Activated naive CD8-positive, alpha-beta T cell treated with anti-CD3 and anti-CD28 coated beads, Interleukin-2, amount 10 ng/mL, durations not matched to agents 7 days and 5 days (primary cell): ENCODE measurements around the gene SLC7A11. TPM values are rescaled to one million over a fixed set of nuclear protein-coding genes. Genes with fewer than 3 reads are reported as not detected.

Source experiments
- ATAC-seq: fragments of 150-1000 bp; cut with Tn5 transposase; one replicate; pipeline ENCODE4 v1.10.0; 2021; ENCODE audit warnings: low read depth, moderate library complexity
- POLR2A ChIA-PET: fragments of 350-600 bp; sonication (Branson Sonifier 250); formaldehyde crosslinking; loops from one replicate; lab custom pipeline; 2021; ENCODE audit warnings: antibody characterized with exemption; lab: Charles Lee
- DNase-seq: peaks from one replicate; pipeline ENCODE4 v3.0.0; 2021
- H3K27ac Mint-ChIP-seq: one replicate; pipeline ENCODE4 v1.8.0; 2022; ENCODE audit warnings: mild to moderate bottlenecking, mixed read lengths
- H3K27me3 Mint-ChIP-seq: one replicate; pipeline ENCODE4 v1.8.0; 2022; ENCODE audit warnings: mild to moderate bottlenecking, moderate library complexity, mixed read lengths
- H3K36me3 Mint-ChIP-seq: one replicate; pipeline ENCODE4 v1.8.0; 2021; ENCODE audit warnings: mild to moderate bottlenecking, mixed read lengths
- H3K4me1 Mint-ChIP-seq: one replicate; pipeline ENCODE4 v1.8.0; 2021; ENCODE audit warnings: mixed read lengths
- H3K4me3 Mint-ChIP-seq: one replicate; pipeline ENCODE4 v1.8.0; 2022; ENCODE audit warnings: mild to moderate bottlenecking, moderate library complexity, mixed read lengths
- H3K9me3 Mint-ChIP-seq: one replicate; pipeline ENCODE4 v1.8.0; 2021; ENCODE audit warnings: mixed read lengths
- total RNA-seq, 2 experiments: library from RNA; stranded (reverse); gene quantifications; one replicate each; pipeline ENCODE4 v1.2.3, GENCODE V29; 2021

SLC7A11 gene
- total RNA-seq, 2 experiments from 2014 or later = 1.3 to 1.5 TPM

- Mint-ChIP-seq H3K4me1 (no peaks in the 10 kb centered on the region), H3K9me3 (no peaks in the 10 kb centered on the region), H3K27me3 (no peaks in the 10 kb centered on the region), H3K4me3 (no peak overlapping the region), H3K36me3 (no peaks in the 10 kb centered on the region), H3K27ac (no peak overlapping the region)
- POLR2A ChIA-PET = no interaction called here
- no peak for ATAC-seq
- DNase-seq = no peak
Observed at GRCh38 chr4:138158746-138159297, 83.3 kb downstream of the SLC7A11 start.

GRCh38 chr4:138140879-138141278, 101.3 kb downstream of the SLC7A11 start:
- Mint-ChIP-seq H3K4me1 (no peaks in the 10 kb centered on the region), H3K4me3 (no peak overlapping the region), H3K27me3 (no peaks in the 10 kb centered on the region), H3K36me3 (no peaks in the 10 kb centered on the region), H3K9me3 (no peaks in the 10 kb centered on the region), H3K27ac (no peak overlapping the region)
- DNase-seq = no peak
- no peak for ATAC-seq
- POLR2A ChIA-PET = no interaction called here

DNA sequence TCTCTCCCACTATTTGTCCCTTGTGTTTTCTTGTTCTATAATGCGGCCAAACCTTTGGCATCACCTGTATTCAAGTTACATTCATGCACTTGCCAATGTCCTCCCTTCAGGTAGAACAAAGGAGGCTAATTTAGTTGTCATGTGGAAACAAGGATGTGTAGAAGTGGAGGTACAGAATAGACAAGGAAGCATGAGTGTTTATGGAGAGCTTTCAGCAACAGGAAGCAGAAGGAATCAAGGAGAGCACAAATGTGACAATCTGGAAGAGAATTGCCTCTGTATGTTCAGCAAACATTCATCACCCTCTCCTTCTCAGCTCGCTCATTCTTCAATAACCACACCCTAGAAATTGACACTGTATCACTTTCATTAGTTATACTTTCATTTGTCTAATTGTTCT, 103.4 kb downstream of the SLC7A11 start:
- Mint-ChIP-seq H3K36me3 (no peaks in the 10 kb centered on the region), H3K4me1 (no peaks in the 10 kb centered on the region), H3K9me3 (no peaks in the 10 kb centered on the region), H3K4me3 (no peak overlapping the region), H3K27ac (no peak overlapping the region), H3K27me3 (peaks cover 2% of the 10 kb centered on the region)
- DNase-seq = no peak
- ATAC-seq = no peak
- POLR2A ChIA-PET = no interaction called here

- peaks cover 2% of the 10 kb centered on the region for H3K9me3 Mint-ChIP-seq
- no peak for ATAC-seq
- peaks cover 2% of the 10 kb centered on the region for H3K27me3 Mint-ChIP-seq
- no peaks in the 10 kb centered on the region for H3K4me1 Mint-ChIP-seq
- no peak overlapping the region for H3K4me3 Mint-ChIP-seq
- DNase-seq = no peak
- H3K36me3 Mint-ChIP-seq = no peaks in the 10 kb centered on the region
- H3K27ac Mint-ChIP-seq = no peak overlapping the region
- POLR2A ChIA-PET = no interaction called here
Observed at GRCh38 chr4:138135610-138136009, 106.5 kb downstream of the SLC7A11 start.

DNA sequence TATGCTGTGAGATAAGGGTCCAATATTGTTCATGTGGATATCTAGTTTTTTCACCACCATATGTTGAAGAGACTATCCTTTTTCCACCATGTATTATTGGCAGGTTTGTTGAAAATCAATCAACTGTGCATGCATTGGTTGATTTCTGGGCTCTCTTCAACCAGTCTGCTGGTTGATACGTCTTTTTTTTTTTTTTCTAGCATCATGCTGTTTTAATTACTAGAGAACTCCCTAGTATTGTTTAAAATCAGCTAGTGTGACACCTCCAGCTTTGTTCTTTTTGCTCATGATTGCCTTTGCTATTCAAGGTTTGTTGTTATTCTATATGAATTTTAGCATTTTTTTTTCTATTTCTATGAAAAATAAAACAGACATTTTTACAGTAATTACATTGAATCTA, 123.9 kb downstream of the SLC7A11 start:
- no peak overlapping the region for H3K4me3 Mint-ChIP-seq
- H3K36me3 Mint-ChIP-seq = no peaks in the 10 kb centered on the region
- POLR2A ChIA-PET = no interaction called here

GRCh38 chr4:138115053-138115452, 127.1 kb downstream of the SLC7A11 start:
- POLR2A ChIA-PET = no interaction called here
- ATAC-seq = no peak

More for the DNA sequence above, 123.9 kb downstream of the SLC7A11 start:
- no peaks in the 10 kb centered on the region for H3K4me1 Mint-ChIP-seq
- DNase-seq = no peak
- H3K9me3 Mint-ChIP-seq = no peaks in the 10 kb centered on the region
- no peaks in the 10 kb centered on the region for H3K27me3 Mint-ChIP-seq
- no peak overlapping the region for H3K27ac Mint-ChIP-seq
- ATAC-seq = no peak

DNA sequence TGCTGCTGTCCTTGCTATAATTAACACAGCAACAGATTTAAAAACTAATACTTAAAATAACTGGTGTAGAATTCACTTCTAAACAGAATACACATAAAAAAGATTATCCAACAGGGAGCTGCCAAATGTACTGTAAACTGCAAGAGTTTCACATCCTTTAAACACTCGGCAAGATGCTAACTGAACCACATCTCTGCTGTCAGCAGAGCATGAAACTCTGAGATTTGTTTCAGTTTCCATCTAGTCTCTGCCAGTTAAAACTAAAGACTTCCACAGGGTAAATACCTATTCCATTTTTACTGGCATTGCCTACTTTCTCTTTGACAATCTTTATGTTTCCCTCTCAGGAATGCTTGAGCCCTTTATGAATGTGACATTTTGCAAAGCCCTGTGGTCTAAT, 127.7 kb downstream of the SLC7A11 start:
- H3K4me1 Mint-ChIP-seq = no peaks in the 10 kb centered on the region
- H3K27me3 Mint-ChIP-seq = peaks cover 2% of the 10 kb centered on the region
- ATAC-seq (no peak), DNase-seq (no peak)
- H3K27ac Mint-ChIP-seq = no peak overlapping the region
- no peaks in the 10 kb centered on the region for H3K9me3 Mint-ChIP-seq
- POLR2A ChIA-PET = no interaction called here
- H3K36me3 Mint-ChIP-seq = no peaks in the 10 kb centered on the region
- H3K4me3 Mint-ChIP-seq = no peak overlapping the region

More at GRCh38 chr4:138115053-138115452, 127.1 kb downstream of the SLC7A11 start:
- no peak overlapping the region for H3K4me3 Mint-ChIP-seq
- no peak for DNase-seq
- no peaks in the 10 kb centered on the region for H3K4me1 Mint-ChIP-seq
- H3K9me3 Mint-ChIP-seq = no peaks in the 10 kb centered on the region
- no peak overlapping the region for H3K27ac Mint-ChIP-seq
- no peaks in the 10 kb centered on the region for H3K36me3 Mint-ChIP-seq
- H3K27me3 Mint-ChIP-seq = peaks cover 2% of the 10 kb centered on the region
